Activated T-cell treated with anti-CD3 and anti-CD28 coated beads for 4 hours (primary cell): ENCODE measurements around the gene CCDC34.

Experiments used
- DNase-seq: peaks from one replicate; pipeline ENCODE4 v3.0.0-alpha.2; 2020

The CCDC34 gene

DNA sequence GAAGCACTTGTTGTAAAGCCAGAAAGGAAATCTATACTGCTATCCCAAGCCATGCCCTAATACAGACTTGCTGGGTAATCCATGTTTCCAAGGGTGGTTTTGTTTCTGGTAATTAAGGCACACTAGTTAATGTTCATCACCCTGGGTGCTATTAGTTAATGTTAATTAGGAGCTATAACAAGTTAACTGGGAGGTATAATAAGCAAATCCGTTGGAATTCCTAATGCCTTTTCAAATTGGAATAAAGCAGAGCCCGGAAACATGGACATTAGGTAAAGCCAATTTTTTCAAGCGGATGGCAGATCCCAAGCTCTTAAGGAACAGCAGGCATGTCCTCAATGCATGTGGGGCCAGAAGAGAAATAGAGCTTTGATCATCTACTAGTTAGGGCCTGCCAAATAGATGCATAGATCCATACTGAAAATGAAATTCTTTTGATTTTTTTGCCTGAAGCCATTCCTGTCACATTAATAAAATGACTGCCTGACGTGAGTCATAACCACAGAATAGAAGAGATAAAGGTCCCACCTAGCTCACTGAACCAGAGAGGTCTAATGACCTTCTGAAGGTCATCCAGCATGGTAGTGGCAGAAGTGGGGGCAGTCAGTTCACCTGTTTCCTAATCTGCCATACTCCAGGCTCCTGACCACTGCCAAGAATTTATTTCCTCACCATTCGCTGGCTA lies 28.5 kb upstream of the CCDC34 start:
- no peak for DNase-seq

DNA sequence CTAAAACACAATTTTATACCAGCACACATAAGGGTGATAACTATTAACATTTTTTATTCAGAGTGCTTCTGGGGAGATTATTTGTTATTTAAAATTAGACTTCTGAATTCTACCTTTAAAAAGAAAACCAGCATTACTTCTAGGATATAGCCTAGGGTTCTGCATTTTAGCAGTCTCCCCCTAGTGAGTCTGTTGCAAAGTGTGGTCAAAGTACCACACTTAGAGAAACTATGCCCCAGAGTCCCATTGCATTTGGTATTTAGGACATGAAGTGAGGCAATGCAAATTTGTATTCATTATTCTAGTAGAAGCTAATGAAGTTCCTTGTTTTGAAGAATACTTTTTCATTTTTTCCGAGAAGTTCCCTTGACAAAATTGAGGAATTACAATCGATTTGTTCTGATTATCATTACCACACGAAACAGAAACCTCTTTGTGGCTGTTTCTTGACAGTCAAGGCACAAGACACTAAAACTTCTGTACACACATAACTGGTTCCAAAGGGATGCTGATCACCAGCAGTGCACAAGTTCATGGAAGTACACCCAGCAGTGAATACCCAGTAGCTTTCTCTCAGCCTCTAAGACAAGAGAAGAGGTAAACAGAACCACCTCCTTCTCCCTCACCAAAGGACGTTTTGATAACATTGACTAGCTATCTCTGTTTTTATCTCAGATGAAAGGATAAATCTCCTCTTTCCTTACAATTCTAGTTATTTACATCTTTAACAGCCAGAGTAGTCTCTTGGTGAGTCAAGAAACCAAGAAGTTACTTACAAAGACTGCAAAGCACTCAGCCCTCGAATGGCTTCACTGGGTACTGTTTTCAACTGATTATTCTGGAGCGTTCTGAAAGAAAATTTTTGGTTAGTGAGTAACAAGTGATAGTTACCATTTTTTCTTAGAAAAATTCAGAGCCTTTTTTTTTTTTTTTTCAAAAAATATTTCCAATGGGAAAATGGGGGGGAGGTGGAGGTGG lies 27.6 kb upstream of the CCDC34 start:
- no peak for DNase-seq

DNA sequence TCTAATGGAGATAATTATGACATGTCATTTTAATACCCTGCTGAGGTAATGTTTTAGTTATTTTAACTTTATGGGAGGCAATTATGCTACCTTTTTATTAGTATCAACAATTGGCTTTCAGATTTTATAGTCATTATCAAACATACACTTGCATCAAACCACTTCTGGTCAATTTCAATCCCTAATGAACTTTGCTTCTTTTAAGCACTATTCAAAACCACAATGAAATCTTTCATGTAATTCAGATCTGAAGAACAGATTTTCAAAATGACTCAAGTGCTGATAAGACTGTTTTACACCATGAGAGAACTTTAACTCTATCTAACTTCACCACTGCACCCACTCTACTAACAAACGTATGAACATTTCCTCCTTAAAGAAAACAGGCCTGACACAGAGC lies 25.9 kb upstream of the CCDC34 start:
- DNase-seq: no peak

GRCh38 chr11:27388001-27388400 lies 25.0 kb upstream of the CCDC34 start:
- DNase-seq: no peak

- DNase-seq: no peak
Observed at GRCh38 chr11:27387362-27387761, 24.3 kb upstream of the CCDC34 start.

GRCh38 chr11:27386181-27386845 lies 23.3 kb upstream of the CCDC34 start:
- no peak for DNase-seq

- DNase-seq: no peak
Observed at GRCh38 chr11:27385245-27385644, 22.2 kb upstream of the CCDC34 start.

GRCh38 chr11:27384227-27384626 lies 21.2 kb upstream of the CCDC34 start:
- no peak for DNase-seq

GRCh38 chr11:27383645-27384044 lies 20.6 kb upstream of the CCDC34 start:
- no peak for DNase-seq

DNA sequence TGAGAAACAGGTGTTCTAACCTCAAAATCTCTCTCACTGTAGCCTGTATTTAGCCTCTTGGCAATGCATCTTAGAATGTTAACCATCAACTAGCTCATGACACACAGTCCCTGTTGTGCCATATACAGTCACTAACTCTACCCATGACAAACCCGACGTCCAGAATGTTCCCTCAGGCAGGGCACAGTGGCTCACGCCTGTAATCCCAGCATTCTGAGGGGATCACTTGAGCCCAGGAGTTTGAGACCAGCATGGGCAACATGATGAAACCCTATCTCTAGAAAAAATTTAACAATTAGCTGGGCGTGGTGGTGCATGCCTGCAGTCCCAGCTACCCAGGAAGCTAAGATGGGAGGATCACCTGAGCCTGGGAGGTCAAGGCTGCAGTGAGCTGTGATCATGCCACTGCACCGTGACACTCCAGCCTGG lies 18.2 kb upstream of the CCDC34 start:
- DNase-seq: no peak

GRCh38 chr11:27380771-27381170 lies 17.8 kb upstream of the CCDC34 start:
- no peak for DNase-seq

DNA sequence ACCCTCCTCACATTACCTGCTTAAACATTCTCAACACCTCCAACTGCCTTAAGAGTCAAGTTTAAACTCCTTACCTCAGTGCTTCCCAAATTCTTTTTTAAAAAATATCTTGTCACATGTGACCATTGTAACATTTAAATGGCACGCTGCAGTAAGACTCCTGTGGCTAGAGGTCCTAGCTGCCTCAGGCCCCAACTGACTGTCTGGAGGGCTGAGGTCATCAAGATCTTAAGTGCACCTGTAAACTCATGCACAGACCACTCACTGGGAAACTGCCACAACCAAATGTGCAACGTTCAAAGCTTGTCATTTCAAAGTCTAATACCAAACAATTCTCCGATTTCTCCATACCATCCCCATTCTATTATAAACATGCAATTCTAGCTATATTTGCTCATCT lies 16.4 kb upstream of the CCDC34 start:
- no peak for DNase-seq

GRCh38 chr11:27375370-27375769 lies 12.4 kb upstream of the CCDC34 start:
- DNase-seq: no peak

DNA sequence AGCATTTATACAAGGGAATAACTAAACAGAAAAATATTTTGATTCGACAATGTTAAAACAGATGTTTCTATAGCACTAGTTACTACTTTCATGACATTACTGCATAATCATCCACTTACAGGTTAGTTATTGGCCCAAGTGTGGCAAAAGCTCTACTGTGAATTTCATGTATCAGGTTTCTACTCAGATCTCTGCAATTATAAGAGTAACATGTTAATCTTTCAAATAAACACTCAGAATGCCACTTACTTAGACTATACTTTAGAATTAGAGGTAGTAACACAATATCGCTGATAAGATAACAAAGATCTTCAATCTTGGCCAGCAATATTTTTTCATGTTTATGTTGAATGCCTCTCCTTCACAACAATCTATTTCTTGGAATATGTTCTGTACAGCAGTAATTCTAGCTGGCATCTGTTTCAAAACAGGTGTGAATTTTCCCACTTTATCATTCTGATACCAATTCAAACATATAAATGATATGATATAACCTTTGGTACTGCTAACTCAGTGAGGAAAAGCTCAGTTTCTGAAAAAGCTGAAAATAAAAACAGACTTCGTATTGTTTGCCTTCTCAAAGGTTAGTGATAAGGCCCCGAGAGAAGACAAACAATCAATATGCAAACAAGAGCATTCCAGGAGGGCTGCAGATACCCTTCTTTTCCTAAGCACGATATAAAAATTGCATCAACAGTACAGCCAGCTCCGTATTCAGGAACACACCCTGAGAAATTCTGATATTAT lies 11.0 kb upstream of the CCDC34 start:
- DNase-seq: no peak

- no peak for DNase-seq
Observed at GRCh38 chr11:27373392-27373791, 10.4 kb upstream of the CCDC34 start.

- no peak for DNase-seq
Observed at GRCh38 chr11:27372164-27372563, 9.1 kb upstream of the CCDC34 start.

- no peak for DNase-seq
Observed at GRCh38 chr11:27371489-27371888, 8.5 kb upstream of the CCDC34 start.

- no peak for DNase-seq
Observed at GRCh38 chr11:27370374-27370773, 7.4 kb upstream of the CCDC34 start.

DNA sequence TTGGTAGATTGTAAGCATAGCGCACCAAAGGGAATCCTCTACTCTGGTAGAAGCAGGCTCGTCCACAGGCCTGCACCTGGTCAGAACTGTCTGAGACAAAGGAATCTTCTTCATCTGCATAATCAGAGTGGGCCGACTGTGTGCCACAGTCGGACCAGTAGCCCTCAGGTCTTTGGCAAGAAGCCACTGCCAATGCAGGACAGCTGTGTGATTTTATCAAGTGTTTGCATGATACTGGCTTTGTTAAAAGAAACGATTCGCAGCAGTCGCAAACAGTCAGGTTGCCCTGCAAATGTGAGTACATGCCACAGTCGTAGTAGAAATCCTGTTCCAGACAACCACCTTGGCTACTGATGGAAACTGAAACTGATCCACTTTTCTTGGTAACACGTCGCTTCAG lies 4.9 kb upstream of the CCDC34 start:
- no peak for DNase-seq

GRCh38 chr11:27363576-27364117 lies 632 bp upstream of the CCDC34 start:
- no peak for DNase-seq

DNA sequence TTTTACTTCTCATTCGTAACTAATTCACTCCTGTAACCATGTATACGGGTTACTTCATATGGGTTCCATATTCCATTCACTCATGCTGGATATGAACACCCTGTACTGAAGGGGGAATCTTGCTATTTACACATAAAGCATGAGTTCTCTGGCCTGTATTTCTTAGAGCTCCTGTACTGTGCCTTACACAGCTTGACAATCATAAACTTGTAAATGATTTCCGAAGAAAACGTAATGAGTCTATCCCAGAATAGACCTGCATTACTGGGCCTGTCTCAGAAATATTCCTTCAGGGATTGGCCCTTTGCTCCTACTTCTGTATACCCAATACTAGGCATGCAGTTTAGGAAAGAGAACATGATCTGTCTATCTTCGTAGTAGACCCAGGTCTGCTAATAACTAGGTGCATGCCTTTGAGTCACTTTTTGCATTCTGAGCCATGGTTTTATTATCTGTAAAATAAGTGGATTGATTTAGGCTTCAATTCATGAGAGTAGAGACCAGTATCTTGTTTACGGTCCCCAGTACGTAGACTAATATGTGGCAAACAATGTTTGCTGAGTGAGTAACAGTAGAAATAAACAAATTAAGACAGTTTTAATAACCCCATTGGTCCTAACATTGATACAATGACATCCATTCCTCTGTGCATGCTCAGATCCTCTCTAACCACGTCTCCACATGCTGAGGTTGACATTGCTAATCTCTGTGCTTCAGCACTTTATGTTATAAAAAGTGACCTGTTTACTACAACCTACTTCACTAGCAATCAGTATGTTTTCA lies 1.2 kb downstream of the CCDC34 start:
- no peak for DNase-seq

DNA sequence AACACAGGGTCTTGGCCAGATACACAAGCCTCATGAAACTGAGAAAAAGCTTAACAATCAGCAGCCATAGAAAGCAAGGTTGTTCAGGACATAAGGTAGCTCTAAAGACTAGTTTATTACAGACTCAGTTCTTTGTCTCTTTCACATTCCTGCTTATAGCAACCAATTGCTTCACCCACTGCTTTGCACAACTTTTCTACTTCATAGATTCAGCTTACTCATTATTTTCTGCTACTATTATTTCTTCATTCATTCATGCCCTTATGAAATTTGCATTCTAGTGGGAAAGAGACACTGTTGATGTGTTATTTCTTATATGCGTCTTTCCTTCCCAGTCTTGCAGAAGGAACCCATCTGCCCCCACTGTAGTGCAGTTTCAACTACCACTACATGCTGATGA lies 4.7 kb downstream of the CCDC34 start:
- no peak for DNase-seq
